Smooth muscle cell (in vitro differentiated cells): Measurements from ENCODE around the gene SLCO2B1. TPM values are rescaled to one million over a fixed set of nuclear protein-coding genes. Genes with fewer than 3 reads are reported as not detected.

ENCODE experiments used
- DNase-seq: peaks from one replicate; lab custom pipeline; 2025; ENCODE audit not compliant: unreplicated experiment; lab: John Stamatoyannopoulos, UW
- H2AFZ ChIP-seq: fragments of 200-600 bp; sonication (generic); 2 replicates; pipeline ENCODE4 v1.6.0; 2016; ENCODE audit warnings: antibody characterized with exemption, low read depth, mild to moderate bottlenecking
- H3F3A ChIP-seq: fragments of 200-600 bp; sonication (generic); 2 replicates; pipeline ENCODE4 v1.6.0; 2017; ENCODE audit warnings: antibody characterized with exemption, low read depth
- H3K27ac ChIP-seq: fragments of 200-600 bp; sonication (generic); 2 replicates; pipeline ENCODE4 v1.5.1; 2016; ENCODE audit warnings: low read depth, mild to moderate bottlenecking
- H3K27me3 ChIP-seq: fragments of 200-600 bp; sonication (generic); 2 replicates; pipeline ENCODE4 v1.6.1; 2016; ENCODE audit warnings: low read depth, mild to moderate bottlenecking
- H3K36me3 ChIP-seq: fragments of 200-600 bp; sonication (generic); 2 replicates; pipeline ENCODE4 v1.5.1; 2016; ENCODE audit warnings: low read depth
- H3K4me1 ChIP-seq: fragments of 200-600 bp; sonication (generic); 2 replicates; pipeline ENCODE4 v1.5.1; 2016; ENCODE audit warnings: low read depth
- H3K4me2 ChIP-seq: fragments of 200-600 bp; sonication (generic); 2 replicates; pipeline ENCODE4 v1.6.0; 2016; ENCODE audit warnings: mild to moderate bottlenecking
- H3K4me3 ChIP-seq: fragments of 200-600 bp; sonication (generic); 2 replicates; pipeline ENCODE4 v1.5.1; 2016; ENCODE audit warnings: mild to moderate bottlenecking
- H3K79me2 ChIP-seq: fragments of 200-600 bp; sonication (generic); 2 replicates; pipeline ENCODE4 v1.6.0; 2016; ENCODE audit warnings: low read depth, mild to moderate bottlenecking
- H3K9ac ChIP-seq: fragments of 200-600 bp; sonication (generic); 2 replicates; pipeline ENCODE4 v1.6.0; 2016; ENCODE audit warnings: low read depth
- H3K9me3 ChIP-seq: fragments of 200-600 bp; sonication (generic); replicated peaks from 2 replicates; pipeline ENCODE4 v1.5.1; 2016; ENCODE audit warnings: low read depth
- H4K20me1 ChIP-seq: fragments of 200-600 bp; sonication (generic); 2 replicates; pipeline ENCODE4 v1.6.0; 2016; ENCODE audit warnings: low read depth
- WGBS: methylation state at CpG from one replicate; pipeline ENCODE4 v1.1.7; 2016; ENCODE audit warnings: low lambda C conversion rate; 5-methylcytosine and 5-hydroxymethylcytosine counted together
- polyA plus RNA-seq: library from polyadenylated mRNA; unstranded; fragments of >200 nt; fragmentation: Nextera tagmentation; extraction: Ambion mirVana; gene quantifications from 2 replicates; pipeline ENCODE4 v1.2.1, GENCODE V29; 2016
- total RNA-seq: library from RNA; depleted of rRNA; stranded (reverse); fragments of >200 nt; gene quantifications from 2 replicates; pipeline ENCODE4 v1.2.3, GENCODE V29; 2014
- TF ChIP-seq, protein P1 (sequence below): fragments of 200-600 bp; sonication (generic); IDR thresholded peaks from 2 replicates; pipeline ENCODE4 v1.5.1; 2017; ENCODE audit warnings: borderline replicate concordance, mild to moderate bottlenecking, antibody characterized with exemption; ENCODE audit not compliant: insufficient read depth, poor library complexity, severe bottlenecking

The SLCO2B1 gene
- total and polyA plus RNA-seq, 2 experiments from 2014 or later, result 0.30 TPM; not detected in 1

DNA sequence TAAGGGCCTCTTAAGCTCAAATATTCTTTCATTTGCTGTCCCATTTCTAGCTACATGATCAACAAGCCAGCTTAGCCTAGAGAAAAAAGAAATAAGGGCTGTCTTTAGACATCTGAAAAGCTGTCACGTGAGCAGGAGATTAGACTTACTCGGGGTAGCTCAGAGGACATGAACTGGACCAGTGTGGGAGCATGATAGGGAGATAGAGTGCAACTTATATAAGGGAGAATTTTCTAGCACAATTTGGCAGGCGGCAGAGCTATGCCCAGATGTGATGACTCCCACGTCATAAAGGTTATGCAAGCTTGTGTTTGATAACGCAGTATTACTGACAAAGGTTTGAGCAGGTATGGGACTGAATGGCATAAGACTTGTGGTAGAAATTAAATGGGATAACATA is 61.5 kb downstream of the SLCO2B1 start:
- peaks cover 17% of the 10 kb centered on the region for H3K27me3 ChIP-seq
- TF ChIP-seq, protein P1, sequence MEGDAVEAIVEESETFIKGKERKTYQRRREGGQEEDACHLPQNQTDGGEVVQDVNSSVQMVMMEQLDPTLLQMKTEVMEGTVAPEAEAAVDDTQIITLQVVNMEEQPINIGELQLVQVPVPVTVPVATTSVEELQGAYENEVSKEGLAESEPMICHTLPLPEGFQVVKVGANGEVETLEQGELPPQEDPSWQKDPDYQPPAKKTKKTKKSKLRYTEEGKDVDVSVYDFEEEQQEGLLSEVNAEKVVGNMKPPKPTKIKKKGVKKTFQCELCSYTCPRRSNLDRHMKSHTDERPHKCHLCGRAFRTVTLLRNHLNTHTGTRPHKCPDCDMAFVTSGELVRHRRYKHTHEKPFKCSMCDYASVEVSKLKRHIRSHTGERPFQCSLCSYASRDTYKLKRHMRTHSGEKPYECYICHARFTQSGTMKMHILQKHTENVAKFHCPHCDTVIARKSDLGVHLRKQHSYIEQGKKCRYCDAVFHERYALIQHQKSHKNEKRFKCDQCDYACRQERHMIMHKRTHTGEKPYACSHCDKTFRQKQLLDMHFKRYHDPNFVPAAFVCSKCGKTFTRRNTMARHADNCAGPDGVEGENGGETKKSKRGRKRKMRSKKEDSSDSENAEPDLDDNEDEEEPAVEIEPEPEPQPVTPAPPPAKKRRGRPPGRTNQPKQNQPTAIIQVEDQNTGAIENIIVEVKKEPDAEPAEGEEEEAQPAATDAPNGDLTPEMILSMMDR, result no peak
- WGBS, result 84% methylated on average over 5 of the region's 5 CpGs

DNA sequence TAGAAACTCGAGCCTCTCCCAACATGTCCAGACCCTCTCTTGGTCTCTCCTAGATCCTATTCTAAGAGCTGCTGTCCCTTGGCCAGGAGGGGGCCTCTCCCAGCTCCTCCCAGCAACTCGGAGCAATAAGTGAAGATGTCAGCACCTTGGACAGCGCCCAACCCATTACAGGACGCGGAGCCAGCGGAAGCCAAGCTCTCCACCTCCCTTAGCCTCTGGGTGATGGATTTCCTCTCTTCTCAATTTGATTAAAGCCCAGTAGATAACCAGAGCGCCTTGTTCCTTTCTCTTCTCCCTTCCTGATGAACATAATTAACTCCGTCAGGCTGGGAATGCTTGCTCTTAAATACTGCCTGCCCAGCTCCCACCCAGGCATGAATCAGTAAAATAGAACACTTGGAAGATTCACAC is 63.5 kb downstream of the SLCO2B1 start:
- WGBS, result 3% methylated on average over 8 of the region's 8 CpGs

More for the DNA sequence above, 61.5 kb downstream of the SLCO2B1 start:
- no peak for DNase-seq
- H3K9ac ChIP-seq, result no peak overlapping the region
- H3K36me3 ChIP-seq, result no peaks in the 10 kb centered on the region
- H3K9me3 ChIP-seq, result no peaks in the 10 kb centered on the region
- H3K4me3 ChIP-seq, result no peak overlapping the region
- no peak overlapping the region for H3K27ac ChIP-seq
- H3F3A ChIP-seq, result no peaks in the 10 kb centered on the region
- no peaks in the 10 kb centered on the region for H3K79me2 ChIP-seq
- no peaks in the 10 kb centered on the region for H3K4me1 ChIP-seq
- no peak overlapping the region for H2AFZ ChIP-seq
- H4K20me1 ChIP-seq, result no peaks in the 10 kb centered on the region
- no peak overlapping the region for H3K4me2 ChIP-seq

DNA sequence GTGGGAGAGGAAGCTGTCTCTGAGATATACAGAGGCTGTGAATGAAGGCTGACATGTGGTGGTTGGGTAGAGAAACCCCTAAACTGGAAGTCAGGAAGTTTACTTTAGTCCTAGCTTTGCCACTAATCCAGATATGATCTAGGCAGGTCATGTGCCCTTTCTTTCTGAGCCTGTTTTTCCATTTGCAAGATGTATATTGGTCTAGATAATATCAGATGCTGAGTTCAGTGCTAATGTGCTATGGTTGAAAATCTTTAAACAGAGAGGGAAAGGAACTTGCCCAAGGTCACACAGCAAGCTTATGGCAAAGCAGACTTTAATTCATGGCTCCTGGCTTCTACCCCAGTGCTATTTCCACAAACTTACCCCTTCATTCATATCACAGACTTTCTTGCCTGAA is 63.9 kb downstream of the SLCO2B1 start:
- no peak for DNase-seq

More for the DNA sequence above, 63.5 kb downstream of the SLCO2B1 start:
- no peaks in the 10 kb centered on the region for H3F3A ChIP-seq
- TF ChIP-seq, protein P1, result peak; percentile 42
- H3K4me1 ChIP-seq, result no peaks in the 10 kb centered on the region
- H3K9me3 ChIP-seq, result no peaks in the 10 kb centered on the region
- no peak overlapping the region for H3K4me3 ChIP-seq
- H3K27ac ChIP-seq, result no peak overlapping the region
- DNase-seq, result peak; percentile 67
- H3K27me3 ChIP-seq, result peaks cover 15% of the 10 kb centered on the region
- H3K9ac ChIP-seq, result no peak overlapping the region
- no peaks in the 10 kb centered on the region for H3K79me2 ChIP-seq
- no peaks in the 10 kb centered on the region for H3K36me3 ChIP-seq
- H4K20me1 ChIP-seq, result no peaks in the 10 kb centered on the region
- H3K4me2 ChIP-seq, result no peak overlapping the region
- no peak overlapping the region for H2AFZ ChIP-seq

DNA sequence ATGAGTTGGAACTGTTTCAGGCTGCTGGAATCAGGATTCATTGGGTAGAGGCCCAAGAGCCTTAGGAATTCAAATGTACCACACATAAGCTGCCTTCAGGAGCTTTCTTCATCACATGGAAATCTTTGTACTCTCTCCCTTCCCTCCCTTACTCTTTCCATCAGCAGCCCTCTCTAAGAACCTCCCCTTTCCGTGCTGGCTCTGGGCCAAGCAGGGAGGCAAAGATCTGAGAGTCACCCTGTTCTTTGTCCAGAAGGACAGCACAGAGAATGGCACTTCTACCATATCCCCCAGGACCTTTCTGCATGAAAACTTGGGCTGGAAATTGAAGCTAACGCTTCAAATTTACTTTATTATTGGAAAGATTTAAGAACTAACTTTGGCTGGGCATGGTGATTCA is 69.0 kb downstream of the SLCO2B1 start:
- Histone ChIP-seq H3F3A (no peaks in the 10 kb centered on the region), H3K27ac (no peak overlapping the region), H4K20me1 (no peaks in the 10 kb centered on the region), H3K9me3 (no peaks in the 10 kb centered on the region), H3K4me3 (no peak overlapping the region), H3K4me2 (no peak overlapping the region), H2AFZ (no peak overlapping the region), H3K27me3 (peaks cover 15% of the 10 kb centered on the region), H3K79me2 (no peaks in the 10 kb centered on the region), H3K4me1 (no peaks in the 10 kb centered on the region), H3K9ac (no peak overlapping the region), H3K36me3 (no peaks in the 10 kb centered on the region)
- TF ChIP-seq, protein P1, result no peak
- 69% methylated on average over 2 of the region's 2 CpGs for whole genome bisulfite sequencing
- no peak for DNase-seq

More for the DNA sequence above, 63.9 kb downstream of the SLCO2B1 start:
- Histone ChIP-seq H3K36me3 (no peaks in the 10 kb centered on the region), H3F3A (no peaks in the 10 kb centered on the region), H4K20me1 (no peaks in the 10 kb centered on the region), H3K79me2 (no peaks in the 10 kb centered on the region), H2AFZ (no peak overlapping the region), H3K9ac (no peak overlapping the region), H3K4me2 (no peak overlapping the region), H3K9me3 (no peaks in the 10 kb centered on the region), H3K27me3 (peaks cover 15% of the 10 kb centered on the region), H3K27ac (no peak overlapping the region), H3K4me1 (no peaks in the 10 kb centered on the region), H3K4me3 (no peak overlapping the region)
- TF ChIP-seq, protein P1, result no peak
